WTC11 (cell line): Measurements from ENCODE around the gene ACSF2. TPM values are rescaled to one million over a fixed set of nuclear protein-coding genes. Genes with fewer than 3 reads are reported as not detected.

Source experiments
- ATAC-seq: fragments of 200-7000 bp; cut with Tn5 transposase; 2 replicates; pipeline ENCODE4 v1.10.0; 2021; ENCODE audit warnings: mild to moderate bottlenecking, moderate library complexity
- CTCF ChIA-PET: fragments of 300-600 bp; sonication (Branson Sonifier 250); formaldehyde crosslinking; loops from one replicate; lab custom pipeline; 2021; ENCODE audit warnings: antibody characterized with exemption; lab: Charles Lee
- POLR2A ChIA-PET: fragments of 350-600 bp; sonication (Branson Sonifier 250); formaldehyde crosslinking; loops from one replicate; lab custom pipeline; 2021; ENCODE audit warnings: antibody characterized with exemption; lab: Charles Lee
- DNase-seq: peaks from one replicate; pipeline ENCODE4 v3.0.0; 2021; ENCODE audit warnings: low spot score
- H3K27ac Mint-ChIP-seq: 2 replicates; pipeline ENCODE4 v1.8.0; 2021; ENCODE audit warnings: mixed read lengths
- H3K27me3 Mint-ChIP-seq: 2 replicates; pipeline ENCODE4 v1.8.0; 2021; ENCODE audit warnings: low read depth, mild to moderate bottlenecking, moderate library complexity, mixed read lengths
- H3K36me3 Mint-ChIP-seq: 2 replicates; pipeline ENCODE4 v1.8.0; 2021; ENCODE audit warnings: mixed read lengths
- H3K4me1 Mint-ChIP-seq: 2 replicates; pipeline ENCODE4 v1.8.0; 2022; ENCODE audit warnings: mixed read lengths
- H3K4me3 Mint-ChIP-seq: 2 replicates; pipeline ENCODE4 v1.8.0; 2021; ENCODE audit warnings: mild to moderate bottlenecking, moderate library complexity, mixed read lengths
- H3K9me3 Mint-ChIP-seq: 2 replicates; pipeline ENCODE4 v1.8.0; 2021; ENCODE audit warnings: mixed read lengths
- EMX1 ChIP-seq: fragments of 250-450 bp; sonication (Bioruptor Pico); IDR thresholded peaks from 2 replicates; pipeline ENCODE4 v1.8.0; 2021; ENCODE audit warnings: mild to moderate bottlenecking
- JAZF1 ChIP-seq: fragments of 250-450 bp; sonication (Bioruptor Pico); IDR thresholded peaks from 2 replicates; pipeline ENCODE4 v1.9.0; 2021; ENCODE audit warnings: moderate library complexity, mild to moderate bottlenecking, inconsistent platforms
- JUN ChIP-seq: sonication (generic); formaldehyde crosslinking; IDR thresholded peaks from 2 replicates; pipeline ENCODE4 v1.8.0; 2023; ENCODE audit warnings: mild to moderate bottlenecking, missing genetic modification reagents
- SMAD4 ChIP-seq: sonication (generic); formaldehyde crosslinking; IDR thresholded peaks from 2 replicates; pipeline ENCODE4 v1.8.0; 2022; ENCODE audit warnings: mild to moderate bottlenecking, missing genetic modification reagents
- SP1 ChIP-seq: sonication (generic); formaldehyde crosslinking; conservative IDR thresholded peaks from 2 replicates; pipeline ENCODE4 v1.8.1; 2022; ENCODE audit warnings: missing genetic modification reagents
- ZNF423 ChIP-seq: fragments of 250-450 bp; sonication (Bioruptor Pico); IDR thresholded peaks from 2 replicates; pipeline ENCODE4 v2.1.2; 2022; ENCODE audit warnings: mild to moderate bottlenecking, moderate library complexity
- total RNA-seq: library from RNA; stranded (reverse); gene quantifications from 3 replicates; pipeline ENCODE4 v1.2.3, GENCODE V29; 2021
- TF ChIP-seq, protein P1 (sequence below): sonication (generic); formaldehyde crosslinking; conservative IDR thresholded peaks from 2 replicates; pipeline ENCODE4 v1.8.1; 2023; ENCODE audit warnings: mild to moderate bottlenecking, low read depth, missing genetic modification reagents, moderate library complexity
- TF ChIP-seq, protein P2 (sequence below): sonication (generic); formaldehyde crosslinking; IDR thresholded peaks from 2 replicates; pipeline ENCODE4 v1.8.1; 2022; ENCODE audit warnings: mild to moderate bottlenecking, moderate library complexity, missing genetic modification reagents
- TF ChIP-seq, protein P3 (sequence below): sonication (generic); formaldehyde crosslinking; IDR thresholded peaks from 2 replicates; pipeline ENCODE4 v1.8.1; 2022; ENCODE audit warnings: low read depth, missing genetic modification reagents, borderline replicate concordance
- TF ChIP-seq, protein P4 (sequence below): sonication (generic); formaldehyde crosslinking; IDR thresholded peaks from 2 replicates; pipeline ENCODE4 v1.8.1; 2023; ENCODE audit warnings: mild to moderate bottlenecking, missing genetic modification reagents
- TF ChIP-seq, protein P5 (sequence below): sonication (generic); formaldehyde crosslinking; IDR thresholded peaks from 2 replicates; pipeline ENCODE4 v1.8.0; 2022; ENCODE audit warnings: mild to moderate bottlenecking, missing genetic modification reagents
- TF ChIP-seq, protein P6 (sequence below): fragments of 250-450 bp; sonication (Bioruptor Pico); IDR thresholded peaks from 2 replicates; pipeline ENCODE4 v1.9.0; 2021; ENCODE audit warnings: mild to moderate bottlenecking, borderline replicate concordance
- TF ChIP-seq, protein P7 (sequence below): fragments of 250-450 bp; sonication (Bioruptor Pico); conservative IDR thresholded peaks from 2 replicates; pipeline ENCODE4 v1.9.0; 2021; ENCODE audit warnings: mild to moderate bottlenecking

Gene ACSF2
- total RNA-seq, 1 experiment from 2014 or later, result 19.9 TPM

DNA sequence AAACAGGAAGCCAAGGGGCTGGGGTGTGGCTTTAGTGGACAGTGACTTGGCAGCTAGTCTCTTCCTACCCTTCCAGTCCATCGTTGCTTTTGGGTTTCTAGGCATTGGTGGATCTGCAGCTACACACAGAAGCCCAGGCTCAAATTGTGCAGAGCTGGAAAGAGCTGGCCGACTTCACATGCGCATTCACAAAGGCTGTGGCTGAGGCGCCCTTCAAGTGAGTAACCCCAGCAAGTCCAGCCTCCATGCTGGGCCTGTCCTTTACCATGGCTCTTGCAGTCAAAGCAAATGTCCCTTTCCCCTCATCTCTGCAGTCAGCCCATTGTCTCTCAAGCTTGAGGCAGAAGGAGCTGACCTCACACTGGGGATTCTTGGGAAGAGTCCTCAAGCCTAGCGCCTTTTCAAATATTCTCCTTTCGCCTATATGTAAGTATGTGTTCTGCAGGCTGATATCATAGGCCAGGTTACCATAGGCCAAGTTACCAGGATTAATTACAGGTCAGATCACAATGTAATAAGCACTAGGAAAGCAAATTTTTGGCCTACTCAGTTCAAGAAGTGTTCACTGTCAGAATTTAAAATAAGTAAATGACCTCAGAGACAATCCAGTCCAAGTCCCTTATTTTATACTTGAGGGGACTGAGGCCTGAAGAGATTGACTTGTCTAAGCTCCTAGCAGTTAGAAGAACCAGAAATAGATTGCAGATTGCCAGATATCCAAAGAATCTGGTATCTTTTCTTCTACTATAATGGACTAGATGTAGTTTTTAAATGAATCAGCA lies 46.5 kb upstream of the ACSF2 start (continued):
- TF ChIP-seq, protein P1, sequence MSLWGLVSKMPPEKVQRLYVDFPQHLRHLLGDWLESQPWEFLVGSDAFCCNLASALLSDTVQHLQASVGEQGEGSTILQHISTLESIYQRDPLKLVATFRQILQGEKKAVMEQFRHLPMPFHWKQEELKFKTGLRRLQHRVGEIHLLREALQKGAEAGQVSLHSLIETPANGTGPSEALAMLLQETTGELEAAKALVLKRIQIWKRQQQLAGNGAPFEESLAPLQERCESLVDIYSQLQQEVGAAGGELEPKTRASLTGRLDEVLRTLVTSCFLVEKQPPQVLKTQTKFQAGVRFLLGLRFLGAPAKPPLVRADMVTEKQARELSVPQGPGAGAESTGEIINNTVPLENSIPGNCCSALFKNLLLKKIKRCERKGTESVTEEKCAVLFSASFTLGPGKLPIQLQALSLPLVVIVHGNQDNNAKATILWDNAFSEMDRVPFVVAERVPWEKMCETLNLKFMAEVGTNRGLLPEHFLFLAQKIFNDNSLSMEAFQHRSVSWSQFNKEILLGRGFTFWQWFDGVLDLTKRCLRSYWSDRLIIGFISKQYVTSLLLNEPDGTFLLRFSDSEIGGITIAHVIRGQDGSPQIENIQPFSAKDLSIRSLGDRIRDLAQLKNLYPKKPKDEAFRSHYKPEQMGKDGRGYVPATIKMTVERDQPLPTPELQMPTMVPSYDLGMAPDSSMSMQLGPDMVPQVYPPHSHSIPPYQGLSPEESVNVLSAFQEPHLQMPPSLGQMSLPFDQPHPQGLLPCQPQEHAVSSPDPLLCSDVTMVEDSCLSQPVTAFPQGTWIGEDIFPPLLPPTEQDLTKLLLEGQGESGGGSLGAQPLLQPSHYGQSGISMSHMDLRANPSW, result no peak
- TF ChIP-seq, protein P2, sequence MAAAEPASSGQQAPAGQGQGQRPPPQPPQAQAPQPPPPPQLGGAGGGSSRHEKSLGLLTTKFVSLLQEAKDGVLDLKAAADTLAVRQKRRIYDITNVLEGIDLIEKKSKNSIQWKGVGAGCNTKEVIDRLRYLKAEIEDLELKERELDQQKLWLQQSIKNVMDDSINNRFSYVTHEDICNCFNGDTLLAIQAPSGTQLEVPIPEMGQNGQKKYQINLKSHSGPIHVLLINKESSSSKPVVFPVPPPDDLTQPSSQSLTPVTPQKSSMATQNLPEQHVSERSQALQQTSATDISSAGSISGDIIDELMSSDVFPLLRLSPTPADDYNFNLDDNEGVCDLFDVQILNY (CRISPR knock-in tag), result no peak
- TF ChIP-seq, protein P3, sequence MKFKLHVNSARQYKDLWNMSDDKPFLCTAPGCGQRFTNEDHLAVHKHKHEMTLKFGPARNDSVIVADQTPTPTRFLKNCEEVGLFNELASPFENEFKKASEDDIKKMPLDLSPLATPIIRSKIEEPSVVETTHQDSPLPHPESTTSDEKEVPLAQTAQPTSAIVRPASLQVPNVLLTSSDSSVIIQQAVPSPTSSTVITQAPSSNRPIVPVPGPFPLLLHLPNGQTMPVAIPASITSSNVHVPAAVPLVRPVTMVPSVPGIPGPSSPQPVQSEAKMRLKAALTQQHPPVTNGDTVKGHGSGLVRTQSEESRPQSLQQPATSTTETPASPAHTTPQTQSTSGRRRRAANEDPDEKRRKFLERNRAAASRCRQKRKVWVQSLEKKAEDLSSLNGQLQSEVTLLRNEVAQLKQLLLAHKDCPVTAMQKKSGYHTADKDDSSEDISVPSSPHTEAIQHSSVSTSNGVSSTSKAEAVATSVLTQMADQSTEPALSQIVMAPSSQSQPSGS (CRISPR knock-in tag), result no peak
- TF ChIP-seq SMAD4 (CRISPR knock-in tag) (no peak), JAZF1 (CRISPR knock-in tag) (no peak), SP1 (CRISPR knock-in tag) (no peak), ZNF423 (CRISPR knock-in tag) (no peak), JUN (CRISPR knock-in tag) (no peak)
- TF ChIP-seq, protein P4, sequence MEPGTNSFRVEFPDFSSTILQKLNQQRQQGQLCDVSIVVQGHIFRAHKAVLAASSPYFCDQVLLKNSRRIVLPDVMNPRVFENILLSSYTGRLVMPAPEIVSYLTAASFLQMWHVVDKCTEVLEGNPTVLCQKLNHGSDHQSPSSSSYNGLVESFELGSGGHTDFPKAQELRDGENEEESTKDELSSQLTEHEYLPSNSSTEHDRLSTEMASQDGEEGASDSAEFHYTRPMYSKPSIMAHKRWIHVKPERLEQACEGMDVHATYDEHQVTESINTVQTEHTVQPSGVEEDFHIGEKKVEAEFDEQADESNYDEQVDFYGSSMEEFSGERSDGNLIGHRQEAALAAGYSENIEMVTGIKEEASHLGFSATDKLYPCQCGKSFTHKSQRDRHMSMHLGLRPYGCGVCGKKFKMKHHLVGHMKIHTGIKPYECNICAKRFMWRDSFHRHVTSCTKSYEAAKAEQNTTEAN (CRISPR knock-in tag), result no peak
- TF ChIP-seq, protein P5, sequence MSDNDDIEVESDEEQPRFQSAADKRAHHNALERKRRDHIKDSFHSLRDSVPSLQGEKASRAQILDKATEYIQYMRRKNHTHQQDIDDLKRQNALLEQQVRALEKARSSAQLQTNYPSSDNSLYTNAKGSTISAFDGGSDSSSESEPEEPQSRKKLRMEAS, result no peak

DNA sequence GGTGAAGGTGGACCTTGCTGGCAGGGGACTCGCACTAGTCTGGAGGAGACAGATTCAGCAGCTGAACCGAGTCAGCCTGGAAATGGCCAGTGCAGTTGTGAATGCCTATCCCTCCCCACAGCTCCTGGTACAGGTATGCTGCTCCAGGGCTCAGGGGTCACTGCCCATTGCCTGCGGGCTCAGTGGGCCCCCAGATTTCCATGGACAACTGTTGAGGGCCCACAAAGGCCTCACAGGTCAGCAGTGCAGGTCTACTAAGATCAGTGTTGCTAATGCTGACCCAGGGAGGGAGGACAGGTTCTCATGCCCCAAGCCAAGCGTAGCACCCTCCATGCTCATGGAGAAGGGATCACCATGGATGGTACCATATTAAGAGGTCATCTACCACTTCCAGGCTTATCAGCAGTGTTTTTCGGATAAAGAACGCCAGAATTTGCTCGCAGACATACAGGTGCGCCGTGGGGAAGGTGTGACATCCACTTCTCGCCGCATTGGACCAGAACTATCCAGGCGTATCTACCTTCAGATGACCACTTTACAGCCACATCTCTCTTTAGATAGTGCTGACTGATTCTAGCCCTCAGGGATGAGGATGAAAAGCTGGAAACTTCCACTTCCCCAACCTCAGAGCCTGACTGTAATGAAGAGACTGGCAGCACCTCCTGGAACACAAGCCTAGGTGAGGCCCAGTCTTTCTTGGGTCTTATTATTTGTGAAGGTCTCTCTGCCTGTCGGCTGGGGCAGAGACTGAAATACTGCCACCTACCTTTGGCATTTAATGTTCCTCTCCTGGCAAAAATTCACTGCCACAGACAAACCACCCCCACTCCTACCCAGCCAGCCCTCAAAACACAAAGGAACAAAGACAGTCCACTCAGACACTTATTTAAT lies 45.4 kb upstream of the ACSF2 start:
- H3K27ac Mint-ChIP-seq, result no peak overlapping the region
- no peaks in the 10 kb centered on the region for H3K4me1 Mint-ChIP-seq
- DNase-seq, result no peak
- ATAC-seq, result peak; percentile 28; the same call in 1 of the 2 replicates
- CTCF ChIA-PET, result interaction anchor here (0.5 to 7.2 kb wide), 6 partner anchors 16 to 245 kb away, joined by 3 to 51 read pairs (median 4); partner anchors contain the start of genes ACSF2 and LRRC59
- H3K27me3 Mint-ChIP-seq, result no peaks in the 10 kb centered on the region; the same call in 1 of the 2 replicates
- POLR2A ChIA-PET, result interaction anchor here (0.7 kb wide), 1 partner anchor 18 kb away, joined by 3 read pairs; no protein-coding TSS in a partner anchor
- H3K36me3 Mint-ChIP-seq, result peaks cover 60% of the 10 kb centered on the region
- H3K9me3 Mint-ChIP-seq, result no peaks in the 10 kb centered on the region
- no peak overlapping the region for H3K4me3 Mint-ChIP-seq
- no peak for TF ChIP-seq EMX1
- TF ChIP-seq, protein P6, sequence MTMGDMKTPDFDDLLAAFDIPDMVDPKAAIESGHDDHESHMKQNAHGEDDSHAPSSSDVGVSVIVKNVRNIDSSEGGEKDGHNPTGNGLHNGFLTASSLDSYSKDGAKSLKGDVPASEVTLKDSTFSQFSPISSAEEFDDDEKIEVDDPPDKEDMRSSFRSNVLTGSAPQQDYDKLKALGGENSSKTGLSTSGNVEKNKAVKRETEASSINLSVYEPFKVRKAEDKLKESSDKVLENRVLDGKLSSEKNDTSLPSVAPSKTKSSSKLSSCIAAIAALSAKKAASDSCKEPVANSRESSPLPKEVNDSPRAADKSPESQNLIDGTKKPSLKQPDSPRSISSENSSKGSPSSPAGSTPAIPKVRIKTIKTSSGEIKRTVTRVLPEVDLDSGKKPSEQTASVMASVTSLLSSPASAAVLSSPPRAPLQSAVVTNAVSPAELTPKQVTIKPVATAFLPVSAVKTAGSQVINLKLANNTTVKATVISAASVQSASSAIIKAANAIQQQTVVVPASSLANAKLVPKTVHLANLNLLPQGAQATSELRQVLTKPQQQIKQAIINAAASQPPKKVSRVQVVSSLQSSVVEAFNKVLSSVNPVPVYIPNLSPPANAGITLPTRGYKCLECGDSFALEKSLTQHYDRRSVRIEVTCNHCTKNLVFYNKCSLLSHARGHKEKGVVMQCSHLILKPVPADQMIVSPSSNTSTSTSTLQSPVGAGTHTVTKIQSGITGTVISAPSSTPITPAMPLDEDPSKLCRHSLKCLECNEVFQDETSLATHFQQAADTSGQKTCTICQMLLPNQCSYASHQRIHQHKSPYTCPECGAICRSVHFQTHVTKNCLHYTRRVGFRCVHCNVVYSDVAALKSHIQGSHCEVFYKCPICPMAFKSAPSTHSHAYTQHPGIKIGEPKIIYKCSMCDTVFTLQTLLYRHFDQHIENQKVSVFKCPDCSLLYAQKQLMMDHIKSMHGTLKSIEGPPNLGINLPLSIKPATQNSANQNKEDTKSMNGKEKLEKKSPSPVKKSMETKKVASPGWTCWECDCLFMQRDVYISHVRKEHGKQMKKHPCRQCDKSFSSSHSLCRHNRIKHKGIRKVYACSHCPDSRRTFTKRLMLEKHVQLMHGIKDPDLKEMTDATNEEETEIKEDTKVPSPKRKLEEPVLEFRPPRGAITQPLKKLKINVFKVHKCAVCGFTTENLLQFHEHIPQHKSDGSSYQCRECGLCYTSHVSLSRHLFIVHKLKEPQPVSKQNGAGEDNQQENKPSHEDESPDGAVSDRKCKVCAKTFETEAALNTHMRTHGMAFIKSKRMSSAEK (CRISPR knock-in tag), result no peak
- TF ChIP-seq SP1 (CRISPR knock-in tag), result no peak
- TF ChIP-seq, protein P7, sequence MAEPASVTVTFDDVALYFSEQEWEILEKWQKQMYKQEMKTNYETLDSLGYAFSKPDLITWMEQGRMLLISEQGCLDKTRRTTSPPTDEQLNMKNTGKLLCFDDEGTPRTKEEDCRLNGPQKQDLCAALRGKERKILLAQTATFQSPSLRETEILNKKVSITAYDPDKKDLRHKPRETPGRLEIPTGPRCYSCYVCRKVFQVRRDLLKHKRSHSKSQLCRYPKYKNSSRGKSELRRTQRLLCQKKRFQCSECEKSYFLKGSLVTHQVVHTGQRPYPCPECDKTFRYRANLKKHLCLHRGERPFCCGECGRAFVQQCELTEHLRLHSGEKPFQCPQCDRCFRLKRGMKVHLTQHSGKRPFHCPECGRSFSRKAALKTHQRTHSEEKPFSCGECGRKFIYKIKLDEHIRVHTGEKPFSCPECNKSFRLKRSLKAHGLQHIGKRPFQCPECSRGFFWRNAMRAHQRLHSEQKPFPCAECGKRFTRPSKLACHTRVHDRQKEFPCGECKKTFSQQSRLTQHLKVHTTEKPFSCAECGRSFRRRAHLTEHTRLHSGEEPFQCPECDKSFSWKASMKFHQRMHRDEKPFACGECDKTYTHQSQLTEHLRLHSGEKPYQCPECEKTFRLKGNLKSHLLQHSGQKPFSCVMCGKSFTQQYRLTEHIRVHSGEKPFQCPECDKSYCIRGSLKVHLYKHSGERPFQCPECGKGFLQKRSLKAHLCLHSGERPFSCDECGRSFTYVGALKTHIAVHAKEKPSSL, result no peak
- TF ChIP-seq, protein P3 (CRISPR knock-in tag), result no peak
